HCT116 (cell line): ENCODE results near the gene LEAP2. TPM values are rescaled to one million over a fixed set of nuclear protein-coding genes. Genes with fewer than 3 reads are reported as not detected.

Experiments used
- ATAC-seq: fragments of 200-7000 bp; cut with Tn5 transposase; 2 replicates; pipeline ENCODE4 v1.9.1; 2020; ENCODE audit warnings: mild to moderate bottlenecking, moderate library complexity
- BruUV-seq: library from RNA; stranded (reverse); fragments of 400-500 nt; replicated peaks from 2 replicates; lab custom pipeline; 2021; lab: Mats Ljungman, UMichigan
- CTCF ChIA-PET: fragments of 300-600 bp; sonication (Branson Sonifier 250); formaldehyde crosslinking; loops from one replicate; lab custom pipeline; 2021; ENCODE audit warnings: antibody characterized with exemption; lab: Charles Lee
- POLR2A ChIA-PET: fragments of 300-600, 350-600 bp; sonication (Branson Sonifier 250); formaldehyde crosslinking; loops from one replicate; lab custom pipeline; 2021; ENCODE audit warnings: antibody characterized with exemption; lab: Charles Lee
- RAD21 ChIA-PET, 2 experiments: fragments of 300-600 bp; sonication (Branson Sonifier 250); formaldehyde crosslinking; loops; one replicate each; lab custom pipeline; 2023; ENCODE audit warnings: low total read pairs in 2 of 2; ENCODE audit not compliant: uncharacterized antibody in 2 of 2, unreplicated experiment in 2 of 2, low non-redundant PET in 1 of 2; lab: Charles Lee
- DNase-seq: peaks from one replicate; pipeline ENCODE4 v3.0.0-alpha.2; 2010; ENCODE audit warnings: low read depth, low spot score
- H2AFZ ChIP-seq: fragments of 200-600 bp; shearing (Covaris generic), sonication (generic); 2 replicates; pipeline ENCODE4 v1.6.1; 2017; ENCODE audit warnings: low read depth, mixed run types, mixed read lengths, antibody characterized with exemption, low read length; ENCODE audit not compliant: poor library complexity, severe bottlenecking
- H3K27ac ChIP-seq: 2 replicates; pipeline ENCODE4 v1.5.1; 2012; ENCODE audit warnings: low read depth, low read length
- H3K27me3 ChIP-seq: fragments of 200-600 bp; sonication (generic); 2 replicates; pipeline ENCODE4 v1.6.1; 2016; ENCODE audit warnings: mixed run types, low read length, mixed read lengths; ENCODE audit not compliant: insufficient read depth
- H3K36me3 ChIP-seq, 2 experiments: fragments of 200-500 bp in 1 of 2; fragments of 200-600 bp in 1 of 2; sonication (Bioruptor generic) in 1 of 2; sonication (generic) in 1 of 2; 2 replicates each; pipeline versions ENCODE4 v1.5.1 to v1.6.1; 2014 to 2016; ENCODE audit warnings: low read length in 2 of 2, inconsistent platforms in 1 of 2, mixed read lengths in 1 of 2, mixed run types in 1 of 2; ENCODE audit not compliant: insufficient read depth in 2 of 2, control insufficient read depth in 1 of 2
- H3K4me1 ChIP-seq, 2 experiments: fragments of 200-600 bp in 1 of 2; sonication (generic) in 1 of 2; 2 replicates each; pipeline versions ENCODE4 v1.5.1 to v1.6.1; 2012 to 2017; ENCODE audit warnings: low read length in 2 of 2, inconsistent platforms in 1 of 2, mild to moderate bottlenecking in 1 of 2, mixed read lengths in 1 of 2, mixed run types in 1 of 2, moderate library complexity in 1 of 2; ENCODE audit not compliant: insufficient read depth in 2 of 2, control insufficient read depth in 1 of 2
- H3K4me2 ChIP-seq: fragments of 200-600 bp; sonication (generic); 2 replicates; pipeline ENCODE4 v1.6.1; 2017; ENCODE audit warnings: mixed run types, low read length, mixed read lengths
- H3K4me3 ChIP-seq, 2 experiments: fragments of 200-600 bp in 1 of 2; sonication (generic) in 1 of 2; replicated peaks in 1 of 2; 2 replicates each; pipeline ENCODE4 v1.5.1; 2011 to 2016; ENCODE audit warnings: low read length in 2 of 2, control low read depth in 1 of 2, low read depth in 1 of 2, mild to moderate bottlenecking in 1 of 2, mixed read lengths in 1 of 2, mixed run types in 1 of 2
- H3K79me2 ChIP-seq: fragments of 200-600 bp; sonication (generic); 2 replicates; pipeline ENCODE4 v1.6.1; 2017; ENCODE audit warnings: mild to moderate bottlenecking, mixed run types, low read length, moderate library complexity, mixed read lengths; ENCODE audit not compliant: insufficient read depth
- H3K9ac ChIP-seq: fragments of 200-600 bp; sonication (generic); 2 replicates; pipeline ENCODE4 v1.6.1; 2016; ENCODE audit warnings: low read length, mixed read lengths
- H3K9me2 ChIP-seq: fragments of 200-600 bp; sonication (generic), shearing (Covaris generic); 2 replicates; pipeline ENCODE4 v1.6.1; 2017; ENCODE audit warnings: mixed run types, mild to moderate bottlenecking, moderate library complexity; ENCODE audit not compliant: insufficient read depth
- H3K9me3 ChIP-seq, 2 experiments: fragments of 200-500 bp in 1 of 2; fragments of 200-600 bp in 1 of 2; sonication (Bioruptor generic) in 1 of 2; sonication (generic) in 1 of 2; 2 replicates each; pipeline ENCODE4 v1.6.1; 2014 to 2017; ENCODE audit warnings: low read length in 2 of 2, mixed read lengths in 2 of 2, inconsistent platforms in 1 of 2, low read depth in 1 of 2, mild to moderate bottlenecking in 1 of 2, mixed run types in 1 of 2, moderate library complexity in 1 of 2; ENCODE audit not compliant: control insufficient read depth in 1 of 2, insufficient read depth in 1 of 2
- H4K20me1 ChIP-seq: fragments of 200-600 bp; sonication (generic), shearing (Covaris generic); 2 replicates; pipeline ENCODE4 v1.6.1; 2017; ENCODE audit warnings: mixed run types, mild to moderate bottlenecking, moderate library complexity; ENCODE audit not compliant: insufficient read depth
- ATF3 ChIP-seq: IDR thresholded peaks from 2 replicates; pipeline ENCODE4 v1.6.1; 2012
- CEBPB ChIP-seq: IDR thresholded peaks from 2 replicates; pipeline ENCODE4 v1.6.1; 2012; ENCODE audit warnings: low read depth
- CTCF ChIP-seq, 3 experiments: fragments of 200-600 bp in 1 of 3; sonication (generic) in 1 of 3; IDR thresholded peaks in 2 of 3; conservative IDR thresholded peaks in 1 of 3; 2 replicates each; pipeline ENCODE4 v1.5.1; 2012 to 2017; ENCODE audit warnings: low read depth in 2 of 3, low read length in 2 of 3, antibody characterized with exemption in 1 of 3, borderline replicate concordance in 1 of 3, control low read depth in 1 of 3, mild to moderate bottlenecking in 1 of 3, mixed read lengths in 1 of 3, mixed run types in 1 of 3, moderate library complexity in 1 of 3; ENCODE audit not compliant: insufficient read depth in 1 of 3
- ELF1 ChIP-seq: IDR thresholded peaks from 2 replicates; pipeline ENCODE4 v1.6.1; 2012; ENCODE audit warnings: low read depth, borderline replicate concordance
- EZH2 ChIP-seq: fragments of 200-600 bp; sonication (generic); IDR thresholded peaks from 2 replicates; pipeline ENCODE4 v1.6.1; 2017; ENCODE audit warnings: antibody characterized with exemption, mixed run types
- FOSL1 ChIP-seq: IDR thresholded peaks from 2 replicates; pipeline ENCODE4 v1.6.1; 2012; ENCODE audit warnings: low read depth
- JUND ChIP-seq: IDR thresholded peaks from 2 replicates; pipeline ENCODE4 v1.6.1; 2012
- MAX ChIP-seq: IDR thresholded peaks from 2 replicates; pipeline ENCODE4 v1.6.1; 2012
- POLR2AphosphoS5 ChIP-seq: IDR thresholded peaks from 2 replicates; pipeline ENCODE4 v1.6.1; 2011; ENCODE audit warnings: mild to moderate bottlenecking, low read depth, low read length, moderate library complexity
- RAD21 ChIP-seq: IDR thresholded peaks from 2 replicates; pipeline ENCODE4 v1.6.1; 2012; ENCODE audit warnings: low read depth, mild to moderate bottlenecking
- SIN3A ChIP-seq: IDR thresholded peaks from 2 replicates; pipeline ENCODE4 v1.6.1; 2012; ENCODE audit warnings: low read depth
- YY1 ChIP-seq: IDR thresholded peaks from 2 replicates; pipeline ENCODE4 v1.6.1; 2011; ENCODE audit warnings: low read length, low read depth, moderate library complexity, mild to moderate bottlenecking; ENCODE audit not compliant: insufficient replicate concordance; ENCODE audit errors: extremely low read depth
- ZBTB33 ChIP-seq: IDR thresholded peaks from 2 replicates; pipeline ENCODE4 v1.6.1; 2011; ENCODE audit warnings: mild to moderate bottlenecking, low read length, moderate library complexity; ENCODE audit not compliant: insufficient replicate concordance; ENCODE audit errors: extremely low read depth
- ZFX ChIP-seq: fragments of 450-650 bp; IDR thresholded peaks from 2 replicates; pipeline ENCODE4 v1.6.1; 2017
- ZNF274 ChIP-seq: fragments of 200-500 bp; sonication (Bioruptor generic); IDR thresholded peaks from 2 replicates; pipeline ENCODE4 v1.6.1; 2014; ENCODE audit warnings: mild to moderate bottlenecking, low read depth, low read length, inconsistent platforms
- intact Hi-C: fragments of 100-400 bp; cut with micrococcal nuclease; formaldehyde crosslinking; loops from 2 replicates; pipeline ENCODE4 v1.10.0; 2022
- total RNA-seq: library from RNA; stranded (reverse); gene quantifications from one replicate; pipeline ENCODE4 v1.2.1, GENCODE V29; 2021; ENCODE audit not compliant: unreplicated experiment

The LEAP2 gene
- total RNA-seq, 1 experiment from 2014 or later: 1.2 TPM

- Histone ChIP-seq H3K79me2 (peaks cover 9% of the 10 kb centered on the region; the same call in 1 of the 2 replicates), H4K20me1 (no peaks in the 10 kb centered on the region), H3K4me2 (no peak overlapping the region), H3K4me1 (peaks cover 2 to 4% of the 10 kb centered on the region in 2 experiments), H3K9me2 (no peaks in the 10 kb centered on the region), H3K9ac (no peak overlapping the region), H3K27me3 (no peaks in the 10 kb centered on the region), H2AFZ (no peak overlapping the region), H3K9me3 (no peaks in the 10 kb centered on the region), H3K4me3 (no peak overlapping the region), H3K36me3 (peaks cover 0 to 12% of the 10 kb centered on the region in 2 experiments; a peak in 1 of 4 replicates), H3K27ac (no peak overlapping the region)
- ChIA-PET POLR2A (no interaction called here), CTCF (no interaction called here), RAD21 (no interaction called here)
- TF ChIP-seq FOSL1 (no peak), CEBPB (no peak), EZH2 (no peak), YY1 (no peak), ELF1 (no peak), ZNF274 (no peak), RAD21 (no peak)
- intact Hi-C loops: no loop called here
- no peak for ATAC-seq
- DNase-seq: no peak
- BruUV-seq: no TSS peak
Observed at GRCh38 chr5:132909702-132910101, 36.2 kb downstream of the LEAP2 start.

- H3K9me3 ChIP-seq: no peaks in the 10 kb centered on the region
- peak overlapping the region in 1 of 2 experiments; percentile 17; a peak in 2 of 4 replicates for H3K4me3 ChIP-seq
- CTCF ChIA-PET: interaction anchor here (0.5 kb wide), 1 partner anchor 177 kb away, joined by 4 read pairs; no protein-coding TSS in a partner anchor
- DNase-seq (peak; percentile 8), ATAC-seq (peak; percentile 80)
- intact Hi-C loops: no loop called here
- H3K79me2 ChIP-seq: peaks cover 22% of the 10 kb centered on the region
- H3K4me1 ChIP-seq: peaks cover 14 to 24% of the 10 kb centered on the region in 2 experiments
- no peaks in the 10 kb centered on the region for H4K20me1 ChIP-seq
- peak overlapping the region; percentile 63 for H3K4me2 ChIP-seq
- RAD21 ChIA-PET: no interaction called here
- peak overlapping the region; percentile 28; the same call in 1 of the 2 replicates for H3K27ac ChIP-seq
- H3K27me3 ChIP-seq: no peaks in the 10 kb centered on the region
- no peaks in the 10 kb centered on the region for H3K9me2 ChIP-seq
- no TSS peak for BruUV-seq
- H2AFZ ChIP-seq: no peak overlapping the region
- H3K36me3 ChIP-seq: peaks cover 0 to 10% of the 10 kb centered on the region in 2 experiments; a peak in 1 of 4 replicates
- POLR2A ChIA-PET: interaction anchor here (1.3 kb wide), 2 partner anchors 12 to 21 kb away, joined by 3 read pairs; no protein-coding TSS in a partner anchor
- H3K9ac ChIP-seq: peak overlapping the region; percentile 47
- TF ChIP-seq POLR2AphosphoS5: no peak
- peak; percentile 25; the same call in 1 of the 2 replicates for TF ChIP-seq JUND
- no peak for TF ChIP-seq RAD21
- TF ChIP-seq SIN3A: no peak
- TF ChIP-seq ZFX: no peak
- no peak for TF ChIP-seq CTCF (IDR thresholded peaks at IDR 0.05 in 2 of 3, conservative IDR thresholded peaks at IDR 0.05 in 1 of 3; ENCODE audit: borderline replicate concordance in 1 of 3, insufficient read depth in 1 of 3, low read depth in 2 of 3, low read length in 2 of 3)
- TF ChIP-seq YY1: no peak
- TF ChIP-seq MAX: 0 out of 2 replicates have a peak, but pooled peaks have one; percentile 0
- no peak for TF ChIP-seq EZH2
- no peak for TF ChIP-seq ELF1
- no peak for TF ChIP-seq ATF3
- 0 out of 2 replicates have a peak, but pooled peaks have one; percentile 25 for TF ChIP-seq CEBPB
- no peak for TF ChIP-seq ZBTB33
Observed at GRCh38 chr5:132915681-132916080, 42.2 kb downstream of the LEAP2 start.
